Muscle layer of colon (tissue), 2 donors: ENCODE results near the gene RIMS1.

ENCODE experiments used
- H3K27ac ChIP-seq: one replicate; pipeline ENCODE4 v1.7.0; 2013; ENCODE audit warnings: low read depth, mild to moderate bottlenecking, low read length, moderate library complexity
- H3K27me3 ChIP-seq, 2 donors: one replicate each; pipeline ENCODE4 v1.7.0; 2013; ENCODE audit warnings: low read length in 2 of 2, mild to moderate bottlenecking in 2 of 2; ENCODE audit not compliant: insufficient read depth in 2 of 2, control insufficient read depth in 1 of 2
- H3K36me3 ChIP-seq: one replicate; pipeline ENCODE4 v1.7.0; 2013; ENCODE audit warnings: mild to moderate bottlenecking, low read length; ENCODE audit not compliant: insufficient read depth
- H3K4me1 ChIP-seq: one replicate; pipeline ENCODE4 v1.7.0; 2013; ENCODE audit warnings: mild to moderate bottlenecking, low read length; ENCODE audit not compliant: insufficient read depth
- H3K4me3 ChIP-seq, 2 donors: one replicate each; pipeline ENCODE4 v1.7.0; 2013; ENCODE audit warnings: low read length in 2 of 2, low read depth in 1 of 2, mild to moderate bottlenecking in 1 of 2, moderate library complexity in 1 of 2
- H3K9ac ChIP-seq: one replicate; pipeline ENCODE4 v1.7.0; 2013; ENCODE audit warnings: low read length
- H3K9me3 ChIP-seq: one replicate; pipeline ENCODE4 v1.7.0; 2013; ENCODE audit warnings: mild to moderate bottlenecking, low read length
- donor health status: abdominal sarcoma.
- donor health status: Adenocarcinoma of cecum.

Gene RIMS1

GRCh38 chr6:72048080-72048479 is 161.7 kb downstream of the RIMS1 start:
- no peak overlapping the region for H3K27ac ChIP-seq
- no peak overlapping the region for H3K4me3 ChIP-seq
- no peaks in the 10 kb centered on the region for H3K27me3 ChIP-seq
- H3K9me3 ChIP-seq = no peaks in the 10 kb centered on the region
- H3K36me3 ChIP-seq = no peaks in the 10 kb centered on the region
- H3K4me1 ChIP-seq = no peaks in the 10 kb centered on the region
- H3K9ac ChIP-seq = no peak overlapping the region

- Histone ChIP-seq H3K9ac (no peak overlapping the region), H3K9me3 (no peaks in the 10 kb centered on the region), H3K27me3 (no peaks in the 10 kb centered on the region), H3K4me1 (no peaks in the 10 kb centered on the region), H3K27ac (no peak overlapping the region), H3K36me3 (no peaks in the 10 kb centered on the region), H3K4me3 (no peak overlapping the region)
Observed at GRCh38 chr6:72049376-72049775, 163.0 kb downstream of the RIMS1 start.

GRCh38 chr6:72061286-72061685 is 174.9 kb downstream of the RIMS1 start:
- no peaks in the 10 kb centered on the region for H3K9me3 ChIP-seq
- H3K4me3 ChIP-seq = no peak overlapping the region
- no peaks in the 10 kb centered on the region for H3K27me3 ChIP-seq
- H3K36me3 ChIP-seq = no peaks in the 10 kb centered on the region
- no peak overlapping the region for H3K27ac ChIP-seq
- H3K4me1 ChIP-seq = no peaks in the 10 kb centered on the region
- H3K9ac ChIP-seq = no peak overlapping the region

- H3K4me3 ChIP-seq = no peak overlapping the region
- no peaks in the 10 kb centered on the region for H3K27me3 ChIP-seq
- H3K27ac ChIP-seq = no peak overlapping the region
- H3K9me3 ChIP-seq = no peaks in the 10 kb centered on the region
- H3K9ac ChIP-seq = no peak overlapping the region
- H3K36me3 ChIP-seq = no peaks in the 10 kb centered on the region
- no peaks in the 10 kb centered on the region for H3K4me1 ChIP-seq
Observed at GRCh38 chr6:72064399-72064975, 178.1 kb downstream of the RIMS1 start.

- Histone ChIP-seq H3K36me3 (no peaks in the 10 kb centered on the region), H3K9ac (no peak overlapping the region), H3K27me3 (no peaks in the 10 kb centered on the region), H3K4me3 (no peak overlapping the region), H3K27ac (no peak overlapping the region), H3K9me3 (no peaks in the 10 kb centered on the region), H3K4me1 (no peaks in the 10 kb centered on the region)
Observed at GRCh38 chr6:72078096-72078495, 191.7 kb downstream of the RIMS1 start.

GRCh38 chr6:72080260-72080941 is 194.1 kb downstream of the RIMS1 start:
- Histone ChIP-seq H3K4me3 (no peak overlapping the region), H3K27ac (no peak overlapping the region), H3K4me1 (no peaks in the 10 kb centered on the region), H3K9me3 (no peaks in the 10 kb centered on the region), H3K27me3 (no peaks in the 10 kb centered on the region), H3K9ac (no peak overlapping the region), H3K36me3 (no peaks in the 10 kb centered on the region)

- Histone ChIP-seq H3K4me1 (no peaks in the 10 kb centered on the region), H3K9ac (no peak overlapping the region), H3K36me3 (no peaks in the 10 kb centered on the region), H3K27ac (no peak overlapping the region), H3K4me3 (no peak overlapping the region), H3K9me3 (no peaks in the 10 kb centered on the region), H3K27me3 (no peaks in the 10 kb centered on the region)
Observed at GRCh38 chr6:72081871-72082270, 195.5 kb downstream of the RIMS1 start.

- Histone ChIP-seq H3K4me1 (no peaks in the 10 kb centered on the region), H3K9ac (no peak overlapping the region), H3K27me3 (no peaks in the 10 kb centered on the region), H3K27ac (no peak overlapping the region), H3K36me3 (no peaks in the 10 kb centered on the region), H3K9me3 (no peaks in the 10 kb centered on the region), H3K4me3 (no peak overlapping the region)
Observed at GRCh38 chr6:72083976-72084375, 197.6 kb downstream of the RIMS1 start.

- H3K4me3 ChIP-seq = no peak overlapping the region
- H3K27me3 ChIP-seq = no peaks in the 10 kb centered on the region
- no peak overlapping the region for H3K9ac ChIP-seq
- H3K27ac ChIP-seq = no peak overlapping the region
- no peaks in the 10 kb centered on the region for H3K36me3 ChIP-seq
- H3K9me3 ChIP-seq = no peaks in the 10 kb centered on the region
- H3K4me1 ChIP-seq = no peaks in the 10 kb centered on the region
Observed at GRCh38 chr6:72084992-72085569, 198.7 kb downstream of the RIMS1 start.

GRCh38 chr6:72094506-72094905 is 208.2 kb downstream of the RIMS1 start:
- Histone ChIP-seq H3K4me3 (no peak overlapping the region), H3K9me3 (no peaks in the 10 kb centered on the region), H3K36me3 (no peaks in the 10 kb centered on the region), H3K27ac (no peak overlapping the region), H3K9ac (no peak overlapping the region), H3K4me1 (no peaks in the 10 kb centered on the region), H3K27me3 (no peaks in the 10 kb centered on the region)

- Histone ChIP-seq H3K27me3 (no peaks in the 10 kb centered on the region), H3K27ac (no peak overlapping the region), H3K4me1 (no peaks in the 10 kb centered on the region), H3K9ac (no peak overlapping the region), H3K36me3 (no peaks in the 10 kb centered on the region), H3K4me3 (no peak overlapping the region), H3K9me3 (no peaks in the 10 kb centered on the region)
Observed at GRCh38 chr6:72102561-72102960, 216.2 kb downstream of the RIMS1 start.

GRCh38 chr6:72111611-72112010 is 225.3 kb downstream of the RIMS1 start:
- Histone ChIP-seq H3K36me3 (no peaks in the 10 kb centered on the region), H3K9me3 (no peaks in the 10 kb centered on the region), H3K9ac (no peak overlapping the region), H3K27ac (no peak overlapping the region), H3K27me3 (no peaks in the 10 kb centered on the region), H3K4me1 (no peaks in the 10 kb centered on the region), H3K4me3 (no peak overlapping the region)
